DMS114 treated with DMSO at 0.1 percent for 48 hours (cell line): ENCODE measurements around the gene MED13.

ENCODE experiments used
- DNase-seq: peaks from one replicate; lab custom pipeline; 2025; ENCODE audit not compliant: unreplicated experiment; lab: John Stamatoyannopoulos, UW

MED13 gene

GRCh38 chr17:62064791-62065563, at the start of gene MED13:
Gene MED13 (minus strand): TSS chr17:62065278. CDS start chr17:62065205, 73 bp downstream.
- DNase-seq = no peak

DNA sequence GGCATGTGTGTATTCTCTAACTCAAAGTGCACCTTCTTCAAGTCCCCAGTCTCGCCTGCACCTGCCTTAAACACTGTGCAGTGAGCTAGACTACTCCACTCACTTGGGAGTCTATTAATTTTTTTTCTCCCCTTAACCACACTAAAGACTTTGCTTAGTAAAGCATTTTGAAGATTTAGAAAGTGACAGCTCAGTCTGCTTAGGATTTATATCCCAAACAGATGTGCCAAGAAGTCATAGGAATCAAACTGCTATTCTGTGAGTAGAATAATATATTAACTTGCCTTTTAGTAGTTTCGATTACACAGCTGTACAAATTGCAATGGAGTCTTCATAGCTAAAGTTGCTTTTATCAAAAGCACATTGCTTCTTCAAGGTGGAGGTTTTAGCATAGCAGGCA, 47.2 kb upstream of the MED13 start:
- no peak for DNase-seq

GRCh38 chr17:62111562-62112171, 46.6 kb upstream of the MED13 start:
- DNase-seq = no peak

GRCh38 chr17:62110923-62111484, 45.9 kb upstream of the MED13 start:
- no peak for DNase-seq

- no peak for DNase-seq
These were observed 44.8 kb upstream of the MED13 start for GRCh38 chr17:62109924-62110323.

DNA sequence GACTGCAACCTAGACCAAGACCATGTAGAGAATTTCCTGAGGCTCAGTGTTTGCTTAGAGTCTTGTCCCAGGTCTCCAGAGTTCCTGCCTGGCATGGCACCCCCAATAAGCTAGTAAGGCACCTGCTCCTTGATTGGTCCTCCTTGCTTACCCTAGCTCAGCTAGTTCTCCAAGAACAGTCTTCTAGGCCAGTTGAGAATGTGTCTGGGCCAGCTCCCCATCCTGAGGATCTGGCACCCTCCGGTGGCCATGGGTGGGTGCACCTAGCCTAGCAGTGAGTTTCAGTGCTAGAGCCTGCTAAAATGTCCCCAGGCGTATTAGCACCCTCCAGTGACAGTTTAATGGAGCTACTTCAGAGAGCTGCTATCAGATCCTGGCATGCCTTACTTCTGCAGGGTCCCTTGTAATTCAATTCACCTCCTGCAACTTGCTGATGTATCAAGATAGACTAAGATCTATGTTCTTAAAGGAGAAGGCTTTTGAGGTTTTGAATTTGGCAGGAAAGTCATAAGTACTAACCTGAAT, 44.4 kb upstream of the MED13 start:
- DNase-seq = peak; percentile 73

GRCh38 chr17:62105861-62106260, 40.8 kb upstream of the MED13 start:
- DNase-seq = no peak

DNA sequence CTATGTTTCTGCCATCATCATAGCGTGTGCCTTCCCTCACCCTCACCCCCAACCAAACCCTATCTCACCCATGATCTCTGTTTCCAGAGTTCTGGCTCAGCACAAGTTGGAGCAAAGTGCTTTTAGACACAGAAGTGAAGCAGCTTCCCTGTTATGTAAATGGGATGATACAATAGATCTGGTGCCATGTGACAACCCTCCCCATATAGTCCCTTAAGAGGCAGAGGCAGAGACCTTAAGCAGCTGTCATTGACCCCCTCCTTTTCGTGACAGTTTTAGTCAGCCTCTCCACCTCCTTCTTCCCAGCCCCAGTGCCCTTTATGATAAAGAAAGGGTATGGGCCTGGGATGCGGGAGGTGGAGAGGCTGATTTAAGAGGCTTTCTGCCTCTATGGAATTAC, 40.3 kb upstream of the MED13 start:
- DNase-seq = no peak

DNA sequence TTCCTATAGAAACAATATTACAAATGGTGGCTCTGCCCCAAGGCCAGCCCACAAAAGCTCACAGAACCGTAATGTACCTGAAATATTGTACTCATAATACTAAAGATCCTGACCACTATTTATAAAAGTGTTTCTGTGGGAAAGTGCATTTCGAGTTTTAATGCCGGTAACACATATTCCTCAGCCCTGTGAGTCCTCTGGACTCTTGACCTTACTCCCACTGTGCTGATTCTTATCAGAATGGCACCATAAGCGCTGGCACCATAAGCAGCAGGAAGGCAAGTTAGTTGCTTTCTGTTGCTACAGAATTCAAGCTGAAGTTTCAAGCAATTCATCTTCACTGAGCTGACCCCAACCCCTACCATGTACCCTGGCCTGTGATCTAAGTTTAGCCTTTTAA, 36.4 kb upstream of the MED13 start:
- DNase-seq = no peak

DNA sequence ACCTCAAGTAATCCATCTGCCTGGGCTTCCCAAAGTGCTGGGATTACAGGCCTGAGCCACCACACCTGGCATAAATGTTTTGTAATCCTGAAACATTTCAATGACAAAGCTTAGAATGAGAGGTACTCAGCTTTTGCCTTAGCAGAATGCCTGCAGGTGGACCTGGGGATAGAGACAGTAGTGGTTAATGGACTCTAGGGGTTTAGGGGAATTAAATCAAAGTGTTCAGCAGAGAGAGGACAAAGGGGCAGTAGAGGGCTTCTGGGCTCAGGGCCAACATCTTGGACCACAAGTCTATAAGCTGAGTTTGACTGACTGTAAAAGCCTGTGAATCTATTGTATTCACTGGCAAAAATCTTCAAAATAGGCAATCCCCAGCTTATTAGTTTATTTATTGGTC, 36.0 kb upstream of the MED13 start:
- no peak for DNase-seq

- no peak for DNase-seq
These were observed 35.0 kb upstream of the MED13 start for GRCh38 chr17:62100055-62100454.

GRCh38 chr17:62099532-62099931, 34.5 kb upstream of the MED13 start:
- no peak for DNase-seq

DNA sequence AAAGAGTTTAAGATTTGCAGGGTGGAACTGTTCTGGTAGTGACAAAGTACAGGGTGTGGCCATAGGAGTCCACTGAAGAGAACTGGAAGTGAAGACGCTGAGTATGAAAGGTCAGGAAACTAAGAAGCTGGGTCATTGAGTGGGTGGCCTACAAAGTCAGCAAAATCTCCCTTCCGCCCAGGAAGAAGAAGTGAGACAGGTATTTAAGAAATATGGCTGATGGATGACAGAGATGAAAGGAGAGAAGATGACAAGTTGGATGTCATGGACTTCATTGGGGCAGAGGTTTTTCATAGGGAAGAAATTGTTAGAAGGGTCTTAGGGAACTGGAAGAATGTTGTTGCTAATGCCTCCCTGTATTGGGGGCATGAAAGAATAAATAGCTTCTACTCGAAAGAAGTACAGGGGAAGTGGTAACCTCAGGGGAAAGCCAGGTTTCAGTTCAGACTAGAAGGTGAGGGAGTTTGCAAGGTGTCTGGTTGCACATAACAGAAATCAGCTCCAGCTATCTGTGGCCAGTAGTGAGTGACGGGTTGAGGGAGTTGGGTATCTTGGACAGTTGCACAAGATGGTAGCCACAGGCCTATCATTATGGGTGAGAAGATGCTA, 33.6 kb upstream of the MED13 start:
- DNase-seq = no peak

GRCh38 chr17:62096401-62096670, 31.3 kb upstream of the MED13 start:
- DNase-seq = no peak

GRCh38 chr17:62094175-62094574, 29.1 kb upstream of the MED13 start:
- no peak for DNase-seq

DNA sequence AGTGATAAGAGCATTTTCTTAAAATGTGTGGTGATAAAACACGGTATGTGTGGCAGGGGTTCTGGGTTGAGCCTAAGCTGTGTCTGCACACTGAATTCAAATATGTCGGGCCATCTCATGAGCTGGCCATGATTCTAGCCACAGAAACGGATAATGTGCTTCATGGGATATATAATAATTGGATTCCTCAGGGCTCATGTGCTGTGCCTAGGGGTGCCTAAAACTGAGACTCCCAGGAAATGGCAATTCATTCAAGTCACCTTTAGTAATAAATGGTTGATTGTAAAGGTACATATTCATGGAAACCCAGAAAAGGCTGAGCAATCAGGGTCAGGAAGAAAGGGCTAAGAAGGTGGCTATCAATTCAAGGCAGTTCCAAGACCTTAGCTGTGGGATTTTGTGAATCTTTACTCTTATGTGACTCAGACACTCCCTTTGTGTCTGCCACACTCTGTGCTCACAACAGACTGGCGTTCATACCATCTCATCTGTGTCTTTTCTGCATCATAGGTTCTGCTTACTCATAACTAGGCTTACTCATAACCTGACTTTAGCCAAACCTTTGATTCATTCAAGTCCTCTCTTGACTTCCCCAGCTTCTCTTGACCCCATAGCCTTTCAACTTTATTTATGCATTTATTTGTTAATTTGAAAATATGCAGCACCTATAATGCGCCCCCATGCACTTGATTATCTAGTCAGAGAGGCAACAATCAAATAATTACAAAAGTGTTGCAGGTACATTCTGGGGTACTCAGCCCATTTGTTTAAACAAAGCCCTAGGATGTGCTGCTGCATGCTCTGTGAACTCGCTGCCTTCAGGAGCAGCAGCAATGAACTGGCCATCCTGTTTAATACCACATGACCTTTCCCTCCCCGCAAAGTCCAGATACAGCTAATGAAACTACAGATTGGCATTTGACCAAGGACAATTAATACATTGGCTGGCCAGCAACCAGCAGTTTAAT, 28.4 kb upstream of the MED13 start:
- DNase-seq = no peak

DNA sequence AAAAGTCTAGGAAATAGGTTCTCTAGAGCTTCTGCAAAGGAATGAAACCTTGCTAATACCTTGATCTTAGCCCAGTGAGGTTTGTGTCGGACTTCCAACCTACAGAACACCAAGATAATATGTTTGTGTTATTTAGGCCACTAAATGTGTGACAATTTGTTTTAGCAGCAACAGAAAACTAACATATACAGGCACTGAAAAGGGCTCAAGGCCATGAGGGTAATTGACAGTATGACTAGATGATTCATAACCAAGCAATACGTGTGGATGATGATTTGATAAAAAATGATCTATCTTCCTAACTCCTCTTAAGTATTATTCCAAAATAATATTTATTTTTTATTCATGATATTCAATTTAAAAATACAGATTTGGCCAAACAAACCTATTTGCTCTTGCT, 27.7 kb upstream of the MED13 start:
- no peak for DNase-seq

DNA sequence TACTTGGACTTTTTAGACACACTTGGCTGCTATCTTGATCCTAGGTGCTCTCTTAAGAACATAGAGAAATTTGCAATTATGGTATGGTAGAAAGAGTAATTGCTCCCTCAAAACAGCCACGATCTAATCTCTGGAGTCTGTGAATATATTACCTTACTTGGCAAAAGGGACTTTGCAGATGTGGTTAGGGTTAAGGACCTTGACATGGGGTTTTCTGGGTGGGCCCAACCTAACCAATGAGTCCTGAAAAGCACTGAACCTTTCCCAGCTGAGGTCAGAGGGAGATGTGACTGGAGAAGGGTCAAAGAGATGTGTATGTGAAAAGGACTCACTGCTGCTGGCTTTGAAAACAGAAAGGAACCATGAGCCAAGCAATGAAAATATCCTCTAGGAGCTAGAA, 26.7 kb upstream of the MED13 start:
- DNase-seq = no peak

GRCh38 chr17:62090868-62091267, 25.8 kb upstream of the MED13 start:
- DNase-seq = no peak

GRCh38 chr17:62090021-62090824, 25.1 kb upstream of the MED13 start:
- no peak for DNase-seq
